ENCODE data around the gene GLIPR1L2.

Gene GLIPR1L2

DNA sequence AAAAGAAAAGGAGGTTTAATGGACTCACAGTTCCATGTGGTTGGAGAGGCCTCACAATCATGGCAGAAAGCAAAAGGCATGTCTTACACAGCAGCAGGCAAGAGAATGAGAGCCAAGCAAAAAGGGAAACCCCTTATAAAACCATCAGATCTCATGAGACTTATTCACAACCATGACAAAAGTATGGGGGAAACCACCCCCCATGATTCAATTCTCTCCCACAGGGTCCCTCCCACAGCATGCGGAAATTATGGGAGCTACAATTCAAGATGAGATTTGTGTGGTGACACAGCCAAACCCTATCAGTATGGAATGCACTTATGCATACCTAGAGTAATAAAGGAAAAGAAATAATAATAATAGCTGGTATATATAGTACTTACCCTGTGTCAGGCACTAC, 85.2 kb downstream of the GLIPR1L2 start:
- no peak for DNase-seq (ENCODE audit: low read depth, low spot score)

- DNase-seq (ENCODE audit: low read depth, low spot score): no peak
These were observed 86.2 kb downstream of the GLIPR1L2 start for GRCh38 chr12:75477137-75477536.

GRCh38 chr12:75478116-75478794, 87.4 kb downstream of the GLIPR1L2 start:
- DNase-seq (ENCODE audit: low read depth, low spot score): no peak

GRCh38 chr12:75479963-75480461, 89.1 kb downstream of the GLIPR1L2 start:
- DNase-seq (ENCODE audit: low read depth, low spot score): no peak

GRCh38 chr12:75480469-75480949, 89.6 kb downstream of the GLIPR1L2 start, which contains the start of gene GLIPR1:
TSS of gene GLIPR1 (plus strand) at chr12:75480755. CDS start at chr12:75480881, 126 bp downstream.
- DNase-seq (ENCODE audit: low read depth, low spot score): peak; percentile 50

GRCh38 chr12:75481013-75481705, 90.3 kb downstream of the GLIPR1L2 start:
- DNase-seq (ENCODE audit: low read depth, low spot score): no peak

DNA sequence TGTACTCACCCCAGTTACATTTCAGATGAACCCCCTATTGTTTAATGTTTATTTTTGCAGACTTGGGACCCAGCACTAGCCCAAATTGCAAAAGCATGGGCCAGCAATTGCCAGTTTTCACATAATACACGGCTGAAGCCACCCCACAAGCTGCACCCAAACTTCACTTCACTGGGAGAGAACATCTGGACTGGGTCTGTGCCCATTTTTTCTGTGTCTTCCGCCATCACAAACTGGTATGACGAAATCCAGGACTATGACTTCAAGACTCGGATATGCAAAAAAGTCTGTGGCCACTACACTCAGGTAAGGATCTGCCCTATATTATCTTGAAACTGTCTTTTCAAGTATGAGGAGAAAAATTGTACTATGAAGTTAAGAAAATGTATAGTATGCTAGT, 90.9 kb downstream of the GLIPR1L2 start:
- DNase-seq (ENCODE audit: low read depth, low spot score): no peak

All from activated CD4-positive, CD25-positive, alpha-beta regulatory T cell treated with anti-CD3 and anti-CD28 coated beads, Interleukin-2, amount 50 U/mL, for 16 hours (primary cell).